ENCODE data around the gene SLC2A11. TPM values are rescaled to one million over a fixed set of nuclear protein-coding genes. Genes with fewer than 3 reads are reported as not detected.

The SLC2A11 gene
- total RNA-seq, 4 donors from 2014 or later: 0.57 to 4.4 (median 2.9) TPM

DNA sequence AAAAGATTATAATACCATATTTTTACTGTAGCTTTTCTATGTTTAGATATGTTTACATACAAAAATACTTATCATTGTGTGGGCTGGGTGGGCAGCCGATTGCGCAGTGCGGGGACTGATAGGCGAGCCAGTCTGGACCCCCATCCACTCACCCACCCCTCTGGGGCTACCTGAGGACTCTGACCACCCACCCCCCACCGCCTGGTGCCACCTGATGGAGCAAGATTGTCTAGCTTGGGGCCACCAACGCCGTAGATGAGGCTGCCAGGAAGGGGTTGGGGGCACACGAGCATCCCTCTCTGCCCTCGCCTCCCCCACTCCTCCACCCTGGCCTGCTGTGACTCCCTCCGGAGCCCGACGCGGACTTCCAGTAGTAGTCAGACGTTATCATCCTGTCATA is 68.9 kb downstream of the SLC2A11 start:
- Histone ChIP-seq H3K9me3 (peaks cover 0 to 23% (median 13%) of the 10 kb centered on the region in 3 donors), H3K36me3 (peaks cover 0 to 43% (median 16%) of the 10 kb centered on the region in 3 donors), H3K27me3 (no peaks in the 10 kb centered on the region), H3K27ac (no peak overlapping the region), H3K4me3 (no peak overlapping the region), H3K4me1 (peaks cover 0 to 24% (median 0%) of the 10 kb centered on the region in 3 donors)
- intact Hi-C loops (cut with DNase I): loop anchor here (5.0 kb wide), 1 partner anchor 46 kb away; the partner anchor contains the start of gene DDT
- no peak for DNase-seq
- TF ChIP-seq, protein P1, sequence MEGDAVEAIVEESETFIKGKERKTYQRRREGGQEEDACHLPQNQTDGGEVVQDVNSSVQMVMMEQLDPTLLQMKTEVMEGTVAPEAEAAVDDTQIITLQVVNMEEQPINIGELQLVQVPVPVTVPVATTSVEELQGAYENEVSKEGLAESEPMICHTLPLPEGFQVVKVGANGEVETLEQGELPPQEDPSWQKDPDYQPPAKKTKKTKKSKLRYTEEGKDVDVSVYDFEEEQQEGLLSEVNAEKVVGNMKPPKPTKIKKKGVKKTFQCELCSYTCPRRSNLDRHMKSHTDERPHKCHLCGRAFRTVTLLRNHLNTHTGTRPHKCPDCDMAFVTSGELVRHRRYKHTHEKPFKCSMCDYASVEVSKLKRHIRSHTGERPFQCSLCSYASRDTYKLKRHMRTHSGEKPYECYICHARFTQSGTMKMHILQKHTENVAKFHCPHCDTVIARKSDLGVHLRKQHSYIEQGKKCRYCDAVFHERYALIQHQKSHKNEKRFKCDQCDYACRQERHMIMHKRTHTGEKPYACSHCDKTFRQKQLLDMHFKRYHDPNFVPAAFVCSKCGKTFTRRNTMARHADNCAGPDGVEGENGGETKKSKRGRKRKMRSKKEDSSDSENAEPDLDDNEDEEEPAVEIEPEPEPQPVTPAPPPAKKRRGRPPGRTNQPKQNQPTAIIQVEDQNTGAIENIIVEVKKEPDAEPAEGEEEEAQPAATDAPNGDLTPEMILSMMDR (IDR thresholded peaks at IDR 0.05): no peak
- no peak for TF ChIP-seq POLR2A (IDR thresholded peaks at IDR 0.05)
- WGBS, 2 donors: 67 to 82% methylated on average over 13 of the region's 14 CpGs

Small RNA genes within 50 kb of the gene (small RNA-seq; reads per million reads assigned to genes)
- 0 reads per million in 4 donors for gene RN7SL268P

Other genes starting within 250 kb of the SLC2A11 start
- gene DRICH1, start 225.6 kb upstream of the SLC2A11 start, total RNA-seq: under 1 TPM in 1 of 4 donors, not detected in 3; 0.76 TPM
- not detected for gene RGL4, start 166.9 kb upstream of the SLC2A11 start, total RNA-seq
- gene ZNF70, start 106.8 kb upstream of the SLC2A11 start, total RNA-seq: 1 to 10 TPM in 3 of 4 donors, under 1 TPM in 1; 0.91 to 2.7 (median 1.1) TPM
- not detected for gene VPREB3, start 103.5 kb upstream of the SLC2A11 start, total RNA-seq
- not detected for gene C22orf15, start 94.9 kb upstream of the SLC2A11 start, total RNA-seq
- 10 to 100 TPM in 2 of 4 donors, 1 to 10 TPM in 2; 7.7 to 13.9 (median 10.4) TPM for gene CHCHD10, start 89.9 kb upstream of the SLC2A11 start, total RNA-seq
- 1 to 10 TPM in 2 of 4 donors, under 1 TPM in 2; 0.34 to 1.6 (median 1.1) TPM for gene MMP11, start 85.0 kb upstream of the SLC2A11 start, total RNA-seq
- 10 to 100 TPM; 37.8 to 61.0 (median 47.7) TPM for gene SMARCB1, start 70.9 kb upstream of the SLC2A11 start, total RNA-seq
- 1 to 10 TPM in 2 of 4 donors, not detected in 2; 1.3 to 1.9 TPM for gene DERL3, start 18.9 kb upstream of the SLC2A11 start, total RNA-seq
- 100 to 1,000 TPM; 410 to 807 (median 448) TPM for gene MIF, start 36.5 kb downstream of the SLC2A11 start, total RNA-seq
- 1 to 10 TPM in 2 of 4 donors, not detected in 2; 3.1 to 9.9 TPM for gene GSTT2B, start 103.3 kb downstream of the SLC2A11 start, total RNA-seq
- gene DDTL, start 109.0 kb downstream of the SLC2A11 start, total RNA-seq: 1 to 10 TPM in 1 of 4 donors, not detected in 3; 1.9 TPM
- gene DDT, start 116.6 kb downstream of the SLC2A11 start, total RNA-seq: 100 to 1,000 TPM in 2 of 4 donors, 10 to 100 TPM in 2; 93.2 to 142 (median 111) TPM
- not detected for gene GSTT2, start 122.3 kb downstream of the SLC2A11 start, total RNA-seq
- gene GSTT4, start 147.6 kb downstream of the SLC2A11 start, total RNA-seq: not detected
- gene CABIN1, start 153.4 kb downstream of the SLC2A11 start, total RNA-seq: 10 to 100 TPM; 11.1 to 28.6 (median 23.2) TPM

Data from esophagus squamous epithelium (tissue), 5 donors.